CD4-positive, alpha-beta T cell treated with Interleukin-10 for 1 hour (primary cell): ENCODE results near the gene RPRD2.
"Not testable (repeated sequence)": the region's sequence is repeated elsewhere in the genome, so short reads cannot be mapped to it uniquely, and the experiment has no call there.

Source experiments
- DNase-seq: peaks from one replicate; pipeline ENCODE4 v3.0.0-alpha.2; 2020

RPRD2 gene

DNA sequence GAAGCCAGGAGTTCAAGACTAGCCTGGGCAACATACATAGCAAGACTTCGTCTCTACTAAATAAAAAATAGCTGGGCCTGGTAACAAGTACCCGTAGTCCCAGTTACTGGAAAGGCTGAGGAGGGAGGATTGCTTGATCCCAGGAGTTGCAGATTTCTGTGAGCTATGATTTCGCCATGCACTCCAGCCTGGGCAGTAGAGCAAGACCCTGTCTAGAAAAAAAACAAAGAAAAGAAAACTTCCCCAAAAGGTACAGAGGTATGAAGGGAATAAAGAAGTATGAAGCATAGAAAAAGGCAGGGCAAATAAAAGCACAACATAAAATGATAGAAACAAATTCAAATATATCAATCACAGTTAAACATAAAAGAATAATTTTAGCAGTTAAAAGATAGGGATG is 28.7 kb downstream of the RPRD2 start:
- no peak for DNase-seq

DNA sequence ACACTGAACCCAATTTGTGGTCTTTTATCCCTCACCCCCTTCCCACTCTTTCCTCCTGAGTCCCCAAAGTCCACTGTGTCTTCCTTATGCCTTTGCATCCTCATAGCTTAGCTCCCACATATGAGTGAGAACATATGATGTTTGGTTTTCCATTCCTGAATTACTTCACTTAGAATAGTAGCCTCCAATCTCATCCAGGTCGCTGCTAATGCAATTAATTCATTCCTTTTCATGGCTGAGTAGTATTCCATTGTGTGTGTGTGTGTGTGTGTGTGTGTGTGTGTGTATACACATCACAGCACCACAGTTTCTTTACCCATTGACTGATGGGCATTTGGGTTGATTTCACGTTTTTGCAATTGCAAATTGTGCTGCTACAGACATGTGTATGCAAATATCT is 31.2 kb downstream of the RPRD2 start:
- not testable (repeated sequence) for DNase-seq

DNA sequence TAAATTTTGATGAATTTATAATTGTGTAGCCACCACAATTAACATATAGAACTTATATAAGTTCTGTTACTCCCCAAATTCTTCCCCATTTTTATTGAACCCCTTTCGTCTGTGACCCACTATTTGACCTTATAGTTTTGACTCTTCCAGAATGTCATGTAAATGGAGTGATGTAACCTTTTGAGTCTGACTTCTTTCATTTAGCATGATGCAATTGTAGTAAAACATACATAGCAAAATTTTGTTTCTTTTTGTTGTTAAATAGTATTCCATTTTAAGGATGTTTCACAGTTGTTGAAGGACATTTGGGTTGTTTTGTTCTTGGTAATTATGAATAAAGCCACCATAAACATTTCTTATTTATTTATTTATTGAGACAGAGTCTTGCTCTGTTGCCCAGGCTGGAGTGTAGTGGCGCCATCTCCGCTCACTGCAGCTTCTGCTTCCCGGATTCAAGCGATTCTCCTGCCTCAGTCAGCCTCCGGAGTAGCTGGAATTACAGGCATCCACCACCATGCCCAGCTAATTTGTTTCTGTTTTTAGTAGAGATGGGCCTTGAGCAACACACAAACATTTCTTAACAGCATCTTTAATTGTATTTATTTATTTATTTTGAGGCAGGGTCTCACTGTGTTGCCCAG is 33.6 kb downstream of the RPRD2 start:
- DNase-seq = no peak

DNA sequence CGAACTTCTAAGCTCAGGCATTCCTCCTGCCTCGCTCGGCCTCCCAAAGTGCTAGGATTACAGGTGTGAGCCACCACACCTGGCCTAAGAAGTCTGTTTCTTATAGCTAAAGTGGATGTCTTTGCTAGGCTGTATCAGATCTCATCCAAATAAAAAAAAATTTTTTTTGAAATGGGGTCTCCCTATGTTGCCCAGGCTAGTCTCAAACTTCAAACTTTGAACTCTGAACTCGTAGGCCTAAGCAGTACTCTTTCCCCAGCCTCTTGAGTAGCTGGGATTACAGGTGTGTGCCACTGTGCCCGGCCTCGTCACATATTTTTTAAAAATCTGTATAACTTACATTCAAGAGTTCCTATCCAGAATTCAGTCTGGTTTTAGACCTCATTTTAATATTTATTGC is 40.5 kb downstream of the RPRD2 start:
- DNase-seq = no peak

DNA sequence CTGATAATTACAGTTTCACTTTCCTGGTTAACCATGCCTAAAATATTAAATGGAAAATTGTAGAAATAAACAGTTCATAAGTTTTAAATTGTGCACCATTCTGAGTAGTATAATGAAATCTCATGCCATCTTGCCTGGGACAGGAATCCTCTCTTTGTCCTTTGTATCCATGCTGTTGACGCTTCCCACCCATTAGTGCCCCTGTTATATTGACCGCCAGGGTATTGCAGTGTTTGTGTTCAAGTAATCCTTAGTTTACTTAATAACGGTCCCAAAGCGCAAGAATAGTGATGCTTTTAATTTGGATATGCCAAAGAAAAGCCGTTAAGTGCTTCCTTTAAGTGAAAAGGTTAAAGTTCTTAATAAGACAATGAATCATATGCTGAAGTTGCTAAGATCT is 41.7 kb downstream of the RPRD2 start:
- no peak for DNase-seq

DNA sequence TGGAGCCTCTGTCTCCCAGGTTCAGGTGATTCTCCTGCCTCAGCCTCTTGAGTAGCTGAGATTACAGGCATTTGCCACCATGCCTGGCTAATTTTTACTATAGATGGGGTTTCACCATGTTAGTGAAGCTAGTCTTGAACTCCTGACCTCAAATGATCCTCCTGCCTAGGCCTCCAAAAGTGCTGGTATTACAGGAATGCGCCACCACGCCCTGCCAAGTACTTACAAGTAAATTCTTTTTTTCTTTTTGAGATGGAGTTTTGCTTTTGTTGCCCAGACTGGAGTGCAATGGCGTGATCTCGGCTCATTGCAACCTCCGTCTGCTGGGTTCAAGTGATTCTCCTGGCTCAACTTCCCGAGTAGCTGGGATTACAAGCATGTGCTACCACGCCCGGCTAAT is 42.5 kb downstream of the RPRD2 start:
- no peak for DNase-seq

DNA sequence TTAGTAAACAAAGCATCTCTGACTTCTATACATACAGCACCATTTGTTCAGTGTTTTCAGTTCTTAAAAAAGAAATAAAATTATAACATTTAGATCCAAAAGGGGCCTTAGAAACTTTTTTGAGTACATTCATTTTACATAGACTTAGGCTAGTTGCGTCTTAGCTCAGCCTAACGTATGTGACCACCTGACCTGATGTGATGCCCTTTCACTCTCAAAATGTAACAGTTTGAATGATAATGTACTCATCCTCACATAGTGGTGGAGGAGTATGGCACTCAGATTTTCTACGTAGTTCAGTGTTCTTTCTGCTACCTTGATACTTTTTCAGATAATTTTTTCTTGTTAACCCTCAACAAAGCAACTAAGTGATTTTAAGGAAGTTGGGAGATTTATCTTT is 43.4 kb downstream of the RPRD2 start:
- DNase-seq = no peak

DNA sequence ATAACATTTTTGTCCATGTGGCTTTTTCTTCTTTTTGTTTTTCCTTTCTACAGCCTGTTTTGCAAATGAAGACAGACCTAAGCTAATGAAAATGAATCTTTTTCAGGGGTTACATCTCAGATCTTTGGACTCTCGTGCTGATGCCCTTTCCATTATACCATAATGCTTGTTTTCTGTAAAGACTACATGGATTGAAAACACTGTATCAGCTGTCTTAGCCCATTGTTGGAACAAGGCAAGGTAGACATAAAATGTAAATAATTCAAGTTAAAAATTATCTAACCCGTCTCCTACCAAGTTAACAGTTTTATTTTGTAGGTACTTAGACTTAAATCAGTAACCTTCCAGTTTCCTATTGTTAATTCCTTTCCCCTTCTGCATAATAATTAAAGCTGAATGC is 44.9 kb downstream of the RPRD2 start:
- DNase-seq = no peak

DNA sequence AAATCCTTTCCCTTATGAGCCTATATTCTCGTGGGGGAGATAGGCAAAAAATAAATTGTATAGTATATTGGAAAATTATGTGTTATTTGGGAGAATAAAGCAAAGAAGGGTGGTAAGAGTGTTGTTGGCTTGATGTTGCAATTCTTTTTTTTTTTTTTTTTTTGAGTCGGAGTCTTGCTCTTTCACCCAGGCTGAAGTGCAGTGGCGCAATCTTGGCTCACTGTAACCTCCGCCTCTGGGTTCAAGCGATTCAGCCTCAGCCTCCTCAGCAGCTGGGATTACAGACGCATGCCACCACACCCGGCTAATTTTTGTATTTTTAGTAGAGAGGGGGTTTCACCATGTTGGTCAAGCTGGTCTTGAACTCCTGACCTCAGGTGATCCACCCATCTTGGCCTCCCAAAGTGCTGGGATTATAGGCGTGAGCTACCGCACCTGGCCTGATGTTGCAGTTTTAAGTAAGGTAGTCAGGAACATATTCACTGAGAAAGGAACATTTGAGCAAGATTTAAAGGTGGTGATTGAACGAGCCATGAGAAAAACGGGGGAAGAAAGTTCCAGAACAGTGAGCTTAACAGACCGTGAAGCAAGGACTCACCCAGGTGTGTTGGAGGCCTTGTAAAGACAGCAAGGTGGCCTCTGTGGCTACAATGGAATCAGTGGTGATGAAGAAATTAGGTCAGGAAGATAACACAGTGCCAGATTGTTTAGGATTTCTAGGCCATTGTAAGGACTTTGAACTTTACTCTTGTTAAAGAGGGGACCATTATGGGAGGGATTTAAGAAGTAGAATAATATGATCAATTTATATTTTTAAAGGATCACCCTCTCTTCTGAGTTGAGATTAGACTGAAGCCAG is 45.8 kb downstream of the RPRD2 start:
- DNase-seq = no peak

DNA sequence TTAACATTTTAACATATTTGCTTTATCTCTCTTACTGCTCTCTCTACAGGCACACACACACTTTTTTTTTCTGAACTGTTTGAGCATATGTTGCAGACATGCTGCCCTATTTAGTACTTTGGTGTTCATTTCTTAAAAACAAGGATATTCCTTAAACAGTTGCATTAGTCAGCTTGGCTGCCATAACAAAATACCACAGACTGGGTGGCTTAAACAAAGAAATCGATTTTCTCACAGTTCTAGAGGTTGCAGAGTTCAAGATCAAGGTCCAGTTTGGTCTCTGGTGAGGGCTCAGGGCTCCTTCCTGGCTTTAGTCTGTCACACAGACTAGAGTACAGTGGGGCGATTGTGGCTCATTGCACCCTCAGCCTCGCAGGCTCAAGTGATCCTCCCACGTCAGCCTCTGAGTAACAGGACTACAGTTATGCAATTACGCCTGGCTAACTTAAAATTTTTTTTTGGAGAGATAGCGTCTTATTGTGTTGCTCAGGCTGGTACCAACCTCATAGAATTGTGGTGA is 46.7 kb downstream of the RPRD2 start:
- no peak for DNase-seq

DNA sequence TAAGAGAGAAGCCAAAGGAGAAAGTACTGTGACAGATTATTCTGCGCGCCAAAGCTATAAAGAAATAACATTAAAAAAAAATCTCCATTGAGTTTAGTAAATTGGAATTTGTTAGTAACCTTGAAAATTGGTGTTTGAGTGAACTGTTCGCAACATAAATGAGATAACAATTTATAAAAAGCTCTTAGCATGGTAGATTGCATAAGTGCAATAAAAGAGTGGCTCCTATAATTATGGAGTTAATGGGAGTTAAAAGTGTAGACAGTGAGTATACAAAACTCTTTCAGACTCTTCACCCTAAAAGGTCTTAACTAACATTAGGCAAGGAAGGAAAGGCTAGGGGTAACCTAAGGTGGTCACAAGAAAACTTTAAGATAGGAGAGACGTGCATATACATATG is 50.6 kb downstream of the RPRD2 start:
- DNase-seq = no peak

DNA sequence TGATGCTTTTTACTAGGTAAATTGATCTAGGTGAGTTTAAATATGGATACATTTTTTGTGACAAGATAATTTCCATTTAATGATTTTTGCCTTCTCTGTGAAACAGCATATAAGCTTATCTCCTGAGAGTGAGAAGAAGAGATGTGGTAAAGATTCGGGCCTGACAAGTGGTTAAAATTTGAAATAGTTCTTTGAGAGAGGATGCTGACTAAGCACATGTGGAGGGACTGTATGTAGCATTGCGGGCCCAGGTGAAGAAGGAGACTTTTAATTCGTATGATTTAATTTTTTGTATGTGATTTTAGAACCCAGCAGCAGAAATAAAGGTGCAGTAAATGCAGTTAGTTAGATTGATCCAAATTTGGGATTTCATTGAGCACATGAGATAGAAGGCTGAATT is 51.9 kb downstream of the RPRD2 start:
- DNase-seq = no peak

DNA sequence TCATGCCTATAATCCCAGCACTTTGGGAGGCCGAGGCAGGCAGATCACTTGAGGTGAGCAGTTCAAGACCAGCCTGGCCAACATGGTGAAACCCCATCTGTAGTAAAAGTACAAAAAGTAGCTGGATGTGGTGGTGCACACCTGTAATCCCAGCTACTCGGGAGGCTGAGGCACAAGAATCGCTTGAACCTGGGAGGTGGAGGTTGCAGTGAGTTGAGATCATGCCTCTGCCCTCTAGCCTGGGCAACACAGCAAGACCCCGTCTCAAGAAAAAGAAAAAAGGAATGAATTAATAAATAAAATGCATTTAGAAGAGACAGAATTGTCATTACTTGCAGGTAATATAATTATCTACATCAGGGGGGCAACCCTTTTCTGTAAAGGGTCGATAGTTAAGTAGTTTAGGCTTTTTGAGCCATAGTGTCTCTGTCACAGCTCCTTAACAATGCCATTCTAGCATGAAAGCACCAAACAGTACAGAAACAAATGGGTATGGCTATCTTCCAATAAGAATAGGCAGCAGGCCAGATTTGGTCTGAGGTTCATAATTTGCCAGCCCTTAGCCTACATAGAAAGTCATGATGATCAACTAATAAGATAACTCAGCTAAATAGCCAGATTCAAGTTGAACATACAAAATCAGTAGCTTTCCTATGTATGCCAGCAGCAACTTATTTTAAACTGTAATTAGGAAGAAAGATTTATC is 56.8 kb downstream of the RPRD2 start:
- no peak for DNase-seq

DNA sequence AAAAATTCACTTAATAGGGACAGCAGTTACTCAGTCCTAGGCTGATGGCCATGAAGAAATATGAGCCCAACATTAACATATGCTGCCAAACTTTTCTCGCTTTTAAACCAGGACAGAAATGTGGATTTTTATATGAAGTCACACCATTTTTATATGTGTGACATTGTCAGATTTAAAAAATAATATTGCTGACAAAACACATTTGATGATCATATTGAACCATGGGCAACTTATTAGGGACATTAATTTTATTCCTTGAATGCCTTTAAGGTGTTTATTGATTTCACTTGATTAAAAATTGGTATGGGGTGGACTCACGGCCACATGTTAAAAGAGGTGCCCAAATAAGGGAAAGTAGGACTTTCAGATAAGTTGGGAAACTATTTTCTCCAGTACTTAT is 58.6 kb downstream of the RPRD2 start:
- no peak for DNase-seq

DNA sequence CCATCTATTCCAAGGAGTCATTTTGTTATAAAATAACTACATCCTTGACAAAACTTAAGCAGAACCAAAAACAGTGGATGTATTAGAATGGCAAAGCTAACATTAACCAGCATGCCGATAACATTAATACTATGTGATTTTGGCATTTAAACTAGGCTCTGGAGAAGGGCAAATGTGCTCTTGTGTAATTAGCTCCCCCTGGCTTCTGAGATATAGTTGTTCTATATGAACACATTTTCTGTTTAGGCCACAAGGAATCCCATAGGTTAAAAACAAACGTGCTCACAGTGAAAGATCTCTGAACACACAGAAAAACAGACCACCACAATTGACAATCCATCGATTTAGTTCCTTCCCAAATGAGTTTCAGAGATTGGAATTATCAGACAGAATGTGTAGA is 65.9 kb downstream of the RPRD2 start:
- DNase-seq = peak; percentile 27

DNA sequence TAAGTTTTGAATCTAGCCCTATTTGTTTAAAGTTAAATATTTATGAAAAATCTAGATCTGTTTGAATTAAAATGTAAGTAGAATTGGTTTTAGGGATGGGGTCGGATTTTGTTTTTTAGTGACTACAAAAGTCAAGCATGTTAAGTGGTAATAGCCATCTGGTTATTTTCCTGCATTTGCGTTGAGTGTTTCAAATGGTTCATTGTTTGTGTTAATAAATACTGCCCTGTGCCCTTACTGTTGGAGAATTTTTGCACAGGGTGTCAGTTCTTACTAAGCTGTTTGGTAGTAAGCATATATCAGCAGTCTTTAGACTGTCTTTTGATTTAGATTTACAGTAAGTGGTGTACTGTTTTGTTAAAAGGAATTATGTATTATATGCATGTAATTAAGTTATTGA is 77.2 kb downstream of the RPRD2 start:
- no peak for DNase-seq

DNA sequence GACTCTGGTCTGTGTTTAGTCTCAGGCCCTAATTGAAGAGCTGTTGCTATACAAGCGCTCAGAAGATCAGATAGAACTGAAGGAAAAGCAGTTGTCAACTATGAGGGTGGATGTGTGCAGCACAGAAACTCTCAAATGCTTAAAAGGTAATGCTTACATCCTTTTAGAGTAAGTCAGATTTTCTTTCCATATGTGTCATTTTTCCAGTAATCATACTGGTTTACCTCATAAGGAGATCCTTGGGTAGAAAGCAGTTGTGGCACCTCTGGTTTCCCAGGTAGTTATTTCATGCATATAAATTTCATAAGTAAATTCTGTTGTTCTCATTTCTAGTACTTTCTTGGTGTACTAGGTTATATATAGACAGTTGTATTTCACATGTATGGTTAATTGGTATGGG is 80.3 kb downstream of the RPRD2 start:
- no peak for DNase-seq

DNA sequence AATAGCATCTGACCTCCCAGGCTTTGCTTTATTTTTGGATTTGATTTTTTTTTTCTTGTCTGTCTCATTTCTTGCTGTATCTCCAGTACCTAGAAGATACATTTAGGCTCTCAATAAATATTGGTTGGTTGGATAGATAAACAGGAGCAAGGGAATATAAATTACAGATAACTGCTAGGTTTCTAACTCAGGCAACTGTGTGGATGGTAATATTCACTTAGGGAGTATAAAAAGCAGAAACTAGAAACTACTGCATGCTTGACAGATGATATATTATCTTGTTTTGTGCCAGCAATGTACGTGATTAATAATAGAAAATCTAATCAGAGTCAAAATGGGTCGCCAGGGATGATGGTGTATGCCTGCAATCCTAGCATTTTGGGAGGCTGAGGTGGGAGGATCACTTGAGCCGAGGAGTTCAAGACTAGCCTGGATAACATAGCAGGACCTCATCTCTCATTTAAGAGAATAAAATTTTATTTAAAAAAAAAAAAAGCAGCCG is 92.2 kb downstream of the RPRD2 start:
- DNase-seq = no peak

DNA sequence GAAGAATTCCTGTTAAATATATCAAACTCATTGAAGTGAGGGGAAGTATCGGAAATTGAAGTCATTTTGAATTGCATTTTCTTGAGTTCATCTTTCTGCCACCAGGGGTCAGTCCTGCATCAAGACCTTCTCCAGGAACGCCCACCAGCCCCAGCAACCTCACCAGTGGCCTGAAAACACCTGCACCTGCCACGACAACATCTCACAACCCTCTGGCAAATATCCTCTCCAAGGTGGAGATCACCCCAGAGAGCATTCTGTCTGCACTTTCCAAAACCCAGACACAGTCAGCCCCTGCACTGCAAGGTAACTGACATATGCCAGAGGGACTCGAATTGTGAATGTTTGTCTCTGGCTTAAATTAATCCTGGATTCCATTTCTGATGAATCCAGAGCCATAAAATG is 100.5 kb downstream of the RPRD2 start:
- DNase-seq = peak; percentile 80

DNA sequence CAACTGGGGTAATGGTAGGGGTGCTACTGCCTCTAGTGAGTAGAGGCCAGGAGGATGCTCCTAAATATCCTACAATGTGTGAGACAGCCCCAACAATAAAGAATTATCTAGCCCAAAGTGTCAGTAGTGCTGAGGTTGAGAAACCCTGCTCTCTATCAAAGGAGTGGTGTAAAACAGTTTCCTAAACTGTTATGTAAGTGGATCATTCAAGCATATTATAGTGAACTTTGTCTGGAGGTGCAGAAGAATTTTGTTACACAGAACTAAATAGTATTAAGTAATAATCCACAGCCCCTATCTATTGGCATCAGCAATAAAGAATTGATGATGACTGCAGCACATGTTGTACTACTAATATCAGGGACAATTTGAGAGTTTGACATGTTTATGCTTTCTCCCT is 103.0 kb downstream of the RPRD2 start:
- DNase-seq = no peak

DNA sequence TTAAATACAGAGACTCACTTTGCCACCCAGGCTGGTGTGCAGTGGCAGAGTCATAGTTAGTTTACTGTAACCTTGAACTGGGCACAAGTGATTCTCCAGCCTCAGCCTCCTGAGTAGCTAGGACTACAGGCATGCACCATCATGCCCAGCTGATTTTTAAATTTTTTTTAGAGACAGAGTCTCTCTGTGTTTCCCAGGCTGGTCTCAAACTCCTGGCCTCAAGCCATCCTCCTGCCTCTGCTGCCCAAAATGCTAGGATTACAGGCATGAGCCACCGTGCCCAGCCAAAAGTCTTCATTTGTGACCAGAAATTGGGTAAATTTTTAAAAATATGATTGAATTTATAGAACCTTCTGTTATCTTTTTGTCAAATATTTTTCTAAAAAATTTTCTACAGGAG is 105.3 kb downstream of the RPRD2 start:
- no peak for DNase-seq

DNA sequence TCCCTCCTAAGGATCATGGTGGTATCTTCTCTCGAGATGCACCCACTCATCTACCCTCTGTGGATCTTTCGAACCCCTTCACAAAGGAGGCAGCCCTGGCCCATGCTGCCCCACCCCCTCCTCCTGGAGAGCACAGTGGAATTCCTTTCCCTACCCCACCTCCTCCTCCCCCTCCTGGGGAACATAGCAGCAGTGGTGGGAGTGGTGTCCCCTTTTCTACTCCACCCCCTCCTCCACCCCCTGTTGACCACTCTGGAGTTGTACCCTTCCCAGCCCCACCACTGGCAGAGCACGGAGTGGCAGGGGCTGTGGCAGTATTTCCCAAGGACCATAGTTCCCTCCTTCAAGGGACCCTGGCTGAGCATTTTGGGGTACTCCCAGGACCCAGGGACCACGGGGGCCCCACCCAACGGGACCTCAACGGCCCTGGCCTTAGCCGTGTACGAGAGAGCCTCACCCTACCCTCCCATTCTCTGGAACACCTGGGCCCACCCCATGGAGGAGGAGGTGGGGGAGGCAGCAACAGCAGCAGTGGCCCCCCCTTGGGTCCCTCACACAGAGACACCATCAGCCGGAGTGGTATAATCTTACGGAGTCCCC is 108.8 kb downstream of the RPRD2 start:
- DNase-seq = no peak

DNA sequence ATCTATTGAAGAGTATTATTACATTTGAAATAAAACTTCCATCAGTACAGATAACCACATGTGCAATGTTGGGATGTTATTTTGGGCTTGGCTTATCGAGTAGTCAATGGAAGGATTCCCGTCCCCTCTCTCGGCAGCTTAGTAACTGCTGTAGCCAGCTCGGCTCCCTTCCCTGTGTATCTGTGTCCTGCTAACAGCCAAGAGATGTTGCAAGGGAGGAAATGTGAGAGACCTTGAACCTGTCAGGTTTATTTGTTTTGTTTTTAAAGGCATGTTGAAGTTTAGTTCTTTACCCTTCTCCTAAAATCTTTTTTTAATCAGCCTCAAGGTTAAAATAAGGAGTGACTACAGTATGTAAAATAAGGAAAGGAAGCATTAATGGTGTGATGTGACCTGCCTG is 109.7 kb downstream of the RPRD2 start:
- no peak for DNase-seq
